CD4-positive, alpha-beta T cell treated with Interleukin-12 subunit alpha and Interleukin-12 subunit beta, for 1 hour (primary cell): ENCODE data around the gene PLEKHA4.

Experiments used
- DNase-seq: peaks from one replicate; pipeline ENCODE4 v3.0.0-alpha.2; 2020

The PLEKHA4 gene

DNA sequence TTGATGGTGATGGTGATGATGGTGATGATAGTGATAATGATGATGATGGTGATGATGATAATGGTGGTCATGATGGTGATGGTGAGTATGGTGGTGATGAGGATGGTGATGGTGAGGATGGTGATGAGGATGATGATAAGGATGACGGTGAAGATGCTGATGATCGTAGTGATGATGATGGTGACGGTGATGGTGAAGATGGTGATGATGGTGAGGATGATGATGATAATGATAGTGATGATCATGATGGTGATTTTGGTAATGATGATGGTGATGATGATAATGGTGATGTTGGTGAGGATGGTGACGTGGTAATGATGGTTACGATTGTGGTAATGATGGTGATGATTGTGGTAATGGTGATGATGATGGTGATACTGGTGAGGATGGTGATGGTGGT is 46.8 kb downstream of the PLEKHA4 start:
- no peak for DNase-seq

- DNase-seq, result no peak
These were observed 49.0 kb downstream of the PLEKHA4 start for GRCh38 chr19:48819366-48819816.

DNA sequence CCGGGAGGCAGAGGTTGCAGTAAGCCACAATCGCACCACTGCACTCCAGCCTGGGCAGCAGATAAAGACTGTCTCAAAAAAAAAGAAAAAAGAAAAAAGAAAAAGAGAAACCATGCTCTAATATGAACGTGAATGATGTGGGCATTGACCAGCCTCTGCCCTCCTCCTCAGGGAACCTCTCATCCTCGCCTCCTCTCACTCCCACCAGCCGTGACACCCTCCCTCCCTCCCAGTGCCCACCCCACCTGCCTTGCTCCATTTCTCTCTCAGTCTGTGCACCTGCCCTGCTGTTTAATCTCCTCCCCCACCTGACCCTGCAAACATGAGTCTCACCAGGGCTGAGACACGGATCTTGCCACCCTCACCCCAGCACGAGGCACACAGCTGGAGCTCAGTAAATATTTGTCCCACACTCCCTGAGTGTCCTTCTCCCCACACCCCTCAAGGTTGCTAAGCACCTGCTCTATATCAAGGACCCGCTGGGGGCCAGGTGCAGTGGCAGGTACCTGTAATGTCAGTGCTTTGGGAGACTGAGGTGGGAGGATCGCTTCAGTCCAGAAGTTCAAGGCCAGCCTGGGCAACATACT is 50.1 kb downstream of the PLEKHA4 start:
- no peak for DNase-seq

GRCh38 chr19:48817585-48818124 is 50.8 kb downstream of the PLEKHA4 start:
- no peak for DNase-seq

GRCh38 chr19:48815870-48816501 is 52.4 kb downstream of the PLEKHA4 start:
- DNase-seq, result peak; percentile 45

DNA sequence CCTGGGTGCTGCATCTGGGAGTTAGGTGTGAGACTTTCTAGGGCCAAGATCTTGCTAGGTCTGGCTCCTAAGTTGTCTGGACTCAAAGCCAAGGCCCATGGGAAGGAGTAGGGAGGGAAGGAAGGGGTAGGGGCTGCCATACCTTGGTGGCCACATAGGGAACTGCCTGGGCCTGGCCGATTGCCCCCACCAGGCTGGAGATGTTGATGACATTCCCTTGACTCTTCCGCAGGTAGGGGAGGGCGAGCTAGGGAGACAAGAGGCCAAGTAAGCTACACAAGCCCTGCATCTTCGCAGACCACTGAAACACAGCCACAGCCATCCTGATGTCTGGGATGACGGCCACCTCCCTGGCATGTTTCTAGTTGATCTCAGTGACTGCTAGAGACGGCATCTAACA is 53.5 kb downstream of the PLEKHA4 start:
- no peak for DNase-seq

- no peak for DNase-seq
These were observed 55.1 kb downstream of the PLEKHA4 start for GRCh38 chr19:48813123-48813913.

GRCh38 chr19:48812094-48812929 is 56.1 kb downstream of the PLEKHA4 start:
- peak; percentile 74 for DNase-seq

DNA sequence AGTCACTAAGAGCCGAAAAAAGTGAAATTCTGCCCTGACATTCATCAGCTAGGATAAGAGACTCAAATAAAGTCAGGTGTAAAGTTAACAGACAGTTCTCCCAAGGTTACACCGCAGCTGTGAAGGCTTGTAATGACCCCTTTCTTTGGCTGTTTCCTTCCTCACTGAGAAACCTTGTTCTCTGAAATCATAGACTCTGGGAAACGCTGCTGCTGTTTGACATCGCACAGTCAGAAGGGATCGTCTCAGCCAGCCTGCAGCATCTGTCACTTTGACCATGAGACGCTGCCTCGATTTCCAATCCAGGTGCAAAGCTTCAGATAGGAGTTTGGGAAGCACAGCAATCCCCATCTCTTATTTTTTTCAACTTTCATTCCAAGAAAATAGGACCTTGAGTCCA is 58.3 kb downstream of the PLEKHA4 start:
- DNase-seq, result no peak

- DNase-seq, result no peak
These were observed 60.7 kb downstream of the PLEKHA4 start for GRCh38 chr19:48807590-48808308.

- peak; percentile 64 for DNase-seq
These were observed 61.4 kb downstream of the PLEKHA4 start for GRCh38 chr19:48806818-48807589.

DNA sequence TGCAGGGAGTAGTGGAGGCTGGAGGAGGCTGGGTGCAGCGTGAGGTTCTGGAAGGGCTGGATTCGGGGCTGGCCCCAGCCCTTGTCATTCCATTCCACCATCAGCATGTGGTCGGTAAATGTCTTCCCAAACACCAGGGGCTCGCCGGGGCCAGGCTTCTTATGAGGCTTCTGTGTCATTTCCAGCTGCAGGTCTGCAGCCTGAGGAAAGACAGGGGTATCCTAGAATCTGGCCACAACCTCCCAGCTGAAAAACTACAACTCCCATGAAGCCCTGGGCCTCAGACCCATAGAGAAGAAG is 61.9 kb downstream of the PLEKHA4 start:
- no peak for DNase-seq

DNA sequence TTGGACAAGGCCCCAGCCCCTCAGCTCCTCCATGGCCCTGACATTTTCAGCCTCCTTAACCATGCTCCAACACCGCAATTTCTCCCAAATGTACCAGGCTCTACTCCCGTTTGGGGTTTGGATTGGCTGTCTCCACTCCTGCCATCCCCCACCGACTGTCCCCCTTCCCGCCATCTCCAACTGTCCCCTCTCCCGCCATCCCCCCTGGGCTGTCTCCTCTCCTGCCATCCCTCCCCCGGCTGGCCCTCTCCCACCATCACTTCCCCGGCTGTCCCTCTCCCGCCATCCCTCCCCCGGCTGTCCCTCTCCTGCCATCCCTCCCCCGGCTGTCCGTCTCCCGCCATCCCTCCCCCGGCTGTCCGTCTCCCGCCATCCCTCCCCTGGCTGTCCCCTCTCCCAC is 63.0 kb downstream of the PLEKHA4 start:
- DNase-seq, result no peak

GRCh38 chr19:48804496-48804895 is 63.9 kb downstream of the PLEKHA4 start:
- DNase-seq, result no peak

DNA sequence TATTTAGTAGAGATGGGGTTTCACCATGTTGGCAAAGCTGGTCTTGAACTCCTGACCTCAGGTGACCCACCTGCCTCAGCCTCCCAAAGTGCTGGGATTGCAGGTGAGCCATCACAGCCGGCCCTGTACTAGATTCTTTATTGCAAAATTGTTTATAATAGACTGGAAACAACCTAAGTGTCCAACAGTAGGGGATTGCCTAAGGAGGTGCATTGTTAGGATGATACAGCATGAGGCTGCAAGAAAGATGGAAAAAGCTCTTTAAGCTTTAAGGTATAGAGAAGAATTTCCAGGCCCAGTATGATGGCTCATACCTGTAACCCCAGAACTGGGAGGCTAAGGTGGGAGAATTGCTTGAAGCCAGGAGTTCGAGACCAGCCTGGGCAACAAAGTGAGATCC is 65.8 kb downstream of the PLEKHA4 start:
- no peak for DNase-seq

DNA sequence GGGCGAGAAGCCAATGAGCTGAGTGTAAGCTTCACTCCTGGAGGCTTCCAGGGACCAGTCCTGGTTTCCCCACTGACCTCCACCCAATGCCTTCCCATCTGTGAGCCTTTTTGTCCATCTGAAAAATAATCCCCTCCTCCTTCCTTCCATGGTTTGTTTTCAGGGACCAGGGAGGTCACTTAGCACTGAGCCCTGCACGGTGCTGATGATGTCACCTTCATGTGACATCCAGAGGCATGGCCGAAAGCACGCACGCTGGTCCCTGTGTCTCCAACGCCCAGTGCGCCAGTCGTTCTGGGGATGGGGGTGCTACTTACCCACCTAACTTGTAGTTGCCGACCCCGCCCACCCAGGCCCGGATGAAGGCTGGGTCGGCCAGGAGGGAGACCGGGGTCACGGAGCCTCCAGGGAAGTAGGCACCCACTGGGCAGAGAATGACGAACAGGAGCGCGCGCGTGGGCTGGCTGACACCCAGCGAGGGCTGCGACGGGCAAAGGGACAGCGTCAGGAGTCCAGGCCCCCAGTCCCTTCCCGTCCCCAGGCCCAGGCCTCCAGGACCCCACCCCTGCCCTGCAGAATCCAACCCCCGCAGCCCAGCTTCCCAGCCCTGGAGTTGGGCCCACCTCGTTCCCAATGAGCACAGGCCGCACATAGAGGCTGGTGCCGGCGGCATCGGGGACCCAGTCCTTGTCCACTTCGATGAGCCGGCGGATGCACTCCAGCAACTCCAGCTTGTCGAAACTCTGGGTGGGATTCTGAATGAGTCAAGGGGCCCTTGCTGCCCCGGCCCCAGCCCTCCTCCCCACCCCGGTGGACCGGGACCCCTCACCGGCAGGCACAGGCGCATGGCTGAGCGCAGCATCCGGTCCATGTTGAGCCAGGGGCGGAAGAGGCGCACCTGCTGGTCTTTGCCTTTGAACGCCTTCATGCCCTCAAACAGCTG is 68.8 kb downstream of the PLEKHA4 start:
- no peak for DNase-seq

DNA sequence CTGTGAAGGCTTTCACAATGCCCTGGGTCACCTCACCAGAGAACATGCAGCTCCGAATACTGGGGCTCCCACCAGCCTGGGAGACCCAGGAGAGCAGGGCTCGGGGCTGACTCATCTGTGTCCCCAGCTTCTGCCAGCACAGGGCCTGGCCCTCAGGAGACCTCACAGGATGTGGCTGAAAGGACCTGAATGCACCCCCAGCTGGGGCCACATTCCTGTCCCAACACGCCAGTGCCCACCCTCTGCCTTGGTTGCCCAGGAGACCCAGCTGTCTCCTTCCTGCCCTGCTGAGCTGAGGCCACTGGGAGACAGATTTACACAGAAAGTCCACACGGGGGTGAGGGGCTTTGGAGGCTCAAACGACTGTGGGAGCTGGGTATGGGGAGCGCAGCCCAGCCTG is 69.5 kb downstream of the PLEKHA4 start:
- no peak for DNase-seq

DNA sequence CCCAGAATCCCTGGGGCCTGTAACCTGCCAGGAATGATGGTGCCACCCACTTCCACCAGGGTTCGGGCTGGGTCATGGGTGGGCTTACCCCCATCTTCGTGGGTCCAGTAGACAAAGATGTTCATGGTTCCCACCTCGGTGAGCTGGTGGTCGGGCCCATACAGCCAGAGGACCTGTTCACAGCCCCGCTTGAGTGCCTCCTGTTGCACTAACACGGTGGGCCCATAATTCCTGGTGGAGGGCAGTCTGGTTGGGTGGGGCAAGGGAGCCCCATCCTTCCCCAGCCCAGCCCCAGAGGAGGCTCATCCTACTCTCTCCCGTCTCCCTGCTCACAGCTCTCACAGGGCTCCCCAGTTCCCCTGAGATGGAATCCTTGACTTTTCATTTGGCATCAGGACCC is 71.3 kb downstream of the PLEKHA4 start:
- DNase-seq, result no peak

GRCh38 chr19:48796298-48797083 is 71.9 kb downstream of the PLEKHA4 start:
- DNase-seq, result no peak

DNA sequence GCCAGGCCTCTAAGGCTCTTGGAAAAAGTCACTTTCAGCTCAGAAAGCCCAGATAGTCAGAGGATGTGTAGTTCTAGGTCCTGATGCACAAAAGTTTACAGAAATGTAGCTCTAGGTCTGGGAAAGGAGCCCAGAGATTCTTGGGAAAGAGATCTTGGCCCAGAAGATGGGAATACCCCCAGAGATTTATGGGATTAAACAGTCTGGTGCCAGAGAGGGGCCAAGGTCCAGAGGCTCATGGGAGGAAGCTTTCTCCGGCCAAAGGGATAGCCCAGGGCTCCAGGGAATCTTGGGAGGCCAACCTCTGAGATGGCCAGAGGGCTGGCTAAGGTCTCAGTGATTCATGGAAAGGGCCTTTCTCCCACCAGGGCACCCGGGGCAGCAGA is 72.7 kb downstream of the PLEKHA4 start:
- no peak for DNase-seq
